H1 (cell line): ENCODE data around the gene HFE.

Experiments
- CHD1 ChIP-seq: IDR thresholded peaks from 2 replicates; pipeline ENCODE4 v1.6.1; 2012; ENCODE audit warnings: low read depth, low read length, improper control_type of control experiment
- CHD2 ChIP-seq: IDR thresholded peaks from 2 replicates; pipeline ENCODE4 v1.6.1; 2012; ENCODE audit warnings: low read length, improper control_type of control experiment
- HDAC2 ChIP-seq, 2 experiments: fragments of 300-600 bp in 1 of 2; sonication (generic) in 1 of 2; IDR thresholded peaks; 2 replicates each; pipeline ENCODE4 v1.6.1; 2011 to 2012; ENCODE audit warnings: low read depth in 2 of 2, low read length in 2 of 2, mild to moderate bottlenecking in 2 of 2, moderate library complexity in 2 of 2, borderline replicate concordance in 1 of 2, inconsistent platforms in 1 of 2
- JUN ChIP-seq: IDR thresholded peaks from 2 replicates; pipeline ENCODE4 v1.6.1; 2011; ENCODE audit warnings: low read depth, mild to moderate bottlenecking, improper control_type of control experiment, low read length
- KDM1A ChIP-seq: fragments of 200-600, 300-600 bp; sonication (generic); IDR thresholded peaks from 2 replicates; pipeline ENCODE4 v1.7.1; 2016; ENCODE audit warnings: mild to moderate bottlenecking, low read length, borderline replicate concordance
- KDM5A ChIP-seq: fragments of 200-600 bp; IDR thresholded peaks from 2 replicates; pipeline ENCODE4 v1.7.1; 2012; ENCODE audit warnings: mild to moderate bottlenecking, low read length, inconsistent platforms, mixed read lengths
- POLR2AphosphoS5 ChIP-seq: IDR thresholded peaks from 2 replicates; pipeline ENCODE4 v1.6.1; 2011; ENCODE audit warnings: low read depth, low read length
- RAD21 ChIP-seq, 2 experiments: IDR thresholded peaks in 1 of 2; conservative IDR thresholded peaks in 1 of 2; 2 replicates each; pipeline ENCODE4 v1.6.1; 2011; ENCODE audit warnings: low read depth in 2 of 2, low read length in 2 of 2, improper control_type of control experiment in 1 of 2, inconsistent platforms in 1 of 2, mild to moderate bottlenecking in 1 of 2, moderate library complexity in 1 of 2
- TF ChIP-seq, protein P1 (sequence below), 3 experiments: IDR thresholded peaks; 1 replicate in 2 of 3; 2 replicates in 1 of 3; pipeline versions ENCODE4 v1.5.1 to v1.6.1; 2011; ENCODE audit warnings: low read length in 3 of 3, mild to moderate bottlenecking in 3 of 3, inconsistent platforms in 2 of 3, low read depth in 1 of 3, moderate library complexity in 1 of 3; ENCODE audit not compliant: insufficient read depth in 1 of 3; ENCODE audit errors: control extremely low read depth in 1 of 3

DNA sequence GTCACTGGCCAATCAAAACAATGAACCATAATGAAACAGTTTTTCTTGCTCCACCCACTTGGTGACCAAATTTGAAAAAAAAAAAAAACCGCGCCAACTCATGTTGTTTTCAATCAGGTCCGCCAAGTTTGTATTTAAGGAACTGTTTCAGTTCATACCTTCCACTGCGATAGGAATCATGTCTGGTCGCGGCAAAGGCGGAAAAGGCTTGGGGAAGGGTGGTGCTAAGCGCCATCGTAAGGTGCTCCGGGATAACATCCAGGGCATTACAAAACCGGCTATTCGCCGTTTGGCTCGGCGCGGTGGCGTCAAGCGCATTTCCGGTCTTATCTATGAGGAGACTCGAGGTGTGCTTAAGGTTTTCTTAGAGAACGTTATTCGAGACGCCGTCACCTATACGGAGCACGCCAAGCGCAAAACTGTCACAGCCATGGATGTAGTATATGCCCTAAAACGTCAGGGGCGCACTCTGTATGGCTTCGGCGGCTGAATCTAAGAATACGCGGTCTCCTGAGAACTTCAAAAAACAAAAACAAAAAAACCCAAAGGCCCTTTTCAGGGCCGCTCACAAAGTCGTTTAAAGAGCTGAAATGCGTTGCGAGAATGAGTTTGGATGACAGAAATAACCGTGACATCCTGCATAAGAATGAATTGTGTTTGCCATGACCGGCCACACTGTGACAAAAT is 16.7 kb downstream of the HFE start:
- TF ChIP-seq POLR2AphosphoS5: peak; percentile 100
- TF ChIP-seq CHD1: peak; percentile 59
- peak; percentile 81 for TF ChIP-seq CHD2
- TF ChIP-seq, protein P1, sequence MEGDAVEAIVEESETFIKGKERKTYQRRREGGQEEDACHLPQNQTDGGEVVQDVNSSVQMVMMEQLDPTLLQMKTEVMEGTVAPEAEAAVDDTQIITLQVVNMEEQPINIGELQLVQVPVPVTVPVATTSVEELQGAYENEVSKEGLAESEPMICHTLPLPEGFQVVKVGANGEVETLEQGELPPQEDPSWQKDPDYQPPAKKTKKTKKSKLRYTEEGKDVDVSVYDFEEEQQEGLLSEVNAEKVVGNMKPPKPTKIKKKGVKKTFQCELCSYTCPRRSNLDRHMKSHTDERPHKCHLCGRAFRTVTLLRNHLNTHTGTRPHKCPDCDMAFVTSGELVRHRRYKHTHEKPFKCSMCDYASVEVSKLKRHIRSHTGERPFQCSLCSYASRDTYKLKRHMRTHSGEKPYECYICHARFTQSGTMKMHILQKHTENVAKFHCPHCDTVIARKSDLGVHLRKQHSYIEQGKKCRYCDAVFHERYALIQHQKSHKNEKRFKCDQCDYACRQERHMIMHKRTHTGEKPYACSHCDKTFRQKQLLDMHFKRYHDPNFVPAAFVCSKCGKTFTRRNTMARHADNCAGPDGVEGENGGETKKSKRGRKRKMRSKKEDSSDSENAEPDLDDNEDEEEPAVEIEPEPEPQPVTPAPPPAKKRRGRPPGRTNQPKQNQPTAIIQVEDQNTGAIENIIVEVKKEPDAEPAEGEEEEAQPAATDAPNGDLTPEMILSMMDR (IDR thresholded peaks at IDR 0.05; ENCODE audit: control extremely low read depth in 1 of 3, insufficient read depth in 1 of 3, low read depth in 1 of 3, low read length in 3 of 3): peak in 2 of 3 experiments; percentile 26 to 37; a peak in 3 of 4 replicates
- TF ChIP-seq RAD21 (IDR thresholded peaks at IDR 0.05 in 1 of 2, conservative IDR thresholded peaks at IDR 0.05 in 1 of 2; ENCODE audit: low read depth in 2 of 2, low read length in 2 of 2): no peak; a peak in 1 of 4 replicates
- TF ChIP-seq KDM1A: no peak
- no peak for TF ChIP-seq KDM5A
- no peak for TF ChIP-seq HDAC2 (IDR thresholded peaks at IDR 0.05; ENCODE audit: borderline replicate concordance in 1 of 2, low read depth in 2 of 2, low read length in 2 of 2)
- no peak for TF ChIP-seq JUN
